T-helper 2 cell treated with Interferon-gamma antibody and Interleukin-4, amounts not matched to agents 5 μg/mL and 100 μg/mL, for 36 hours (primary cell): ENCODE data around the gene WDCP.

Source experiments
- DNase-seq: peaks from one replicate; pipeline ENCODE4 v3.0.0; 2021; ENCODE audit warnings: low spot score
- H3K27ac Mint-ChIP-seq: one replicate; pipeline ENCODE4 v1.8.0; 2021; ENCODE audit warnings: mild to moderate bottlenecking, mixed read lengths
- H3K27me3 Mint-ChIP-seq: one replicate; pipeline ENCODE4 v1.8.0; 2021; ENCODE audit warnings: low read depth, mixed read lengths
- H3K36me3 Mint-ChIP-seq: one replicate; pipeline ENCODE4 v1.8.0; 2021; ENCODE audit warnings: low read depth, mixed read lengths
- H3K4me1 Mint-ChIP-seq: one replicate; pipeline ENCODE4 v1.8.0; 2021; ENCODE audit warnings: low read depth, mixed read lengths
- H3K4me3 Mint-ChIP-seq: one replicate; pipeline ENCODE4 v1.8.0; 2022; ENCODE audit warnings: mild to moderate bottlenecking, moderate library complexity, mixed read lengths
- H3K9me3 Mint-ChIP-seq: one replicate; pipeline ENCODE4 v1.8.0; 2021; ENCODE audit warnings: mixed read lengths

The WDCP gene

DNA sequence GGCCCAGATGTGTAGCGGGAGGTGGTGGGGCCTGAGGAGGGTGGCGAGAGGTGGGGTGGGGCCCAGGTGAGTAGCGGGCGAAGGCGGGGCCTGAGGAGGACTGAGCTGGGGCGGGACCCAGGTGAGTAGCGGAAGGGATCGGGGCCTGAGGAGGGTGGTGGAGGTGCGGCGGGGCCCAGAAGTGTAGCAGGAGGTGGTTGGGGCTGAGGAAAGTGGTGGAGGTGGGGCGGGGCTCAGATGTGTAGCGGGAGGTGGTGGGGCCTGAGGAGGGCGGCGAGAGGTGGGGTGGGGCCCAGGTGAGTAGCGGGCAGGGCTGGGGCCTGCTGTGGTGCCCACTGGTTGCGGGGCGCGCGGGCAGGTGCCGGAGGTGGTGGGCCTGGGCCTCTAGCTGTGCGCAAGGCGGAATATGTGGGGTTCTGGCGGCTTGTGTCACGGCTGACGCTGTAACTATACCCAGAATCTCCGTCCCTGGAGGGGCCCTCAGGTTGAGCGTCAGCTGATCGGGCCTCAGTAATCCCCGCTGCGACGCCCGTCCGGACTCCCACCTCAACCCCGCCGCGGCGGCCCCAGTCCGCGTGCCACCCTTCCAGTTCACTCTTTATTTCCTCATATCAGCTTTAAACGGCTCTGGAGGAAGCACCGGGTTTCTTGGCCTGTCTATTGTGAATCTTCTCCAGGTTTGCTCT, 29.8 kb upstream of the WDCP start:
- Mint-ChIP-seq H3K4me1 (peaks cover 30% of the 10 kb centered on the region), H3K27me3 (no peaks in the 10 kb centered on the region), H3K9me3 (no peaks in the 10 kb centered on the region), H3K36me3 (peaks cover 12% of the 10 kb centered on the region), H3K27ac (peak overlapping the region; percentile 99), H3K4me3 (peak overlapping the region; percentile 98)
- DNase-seq = no peak

DNA sequence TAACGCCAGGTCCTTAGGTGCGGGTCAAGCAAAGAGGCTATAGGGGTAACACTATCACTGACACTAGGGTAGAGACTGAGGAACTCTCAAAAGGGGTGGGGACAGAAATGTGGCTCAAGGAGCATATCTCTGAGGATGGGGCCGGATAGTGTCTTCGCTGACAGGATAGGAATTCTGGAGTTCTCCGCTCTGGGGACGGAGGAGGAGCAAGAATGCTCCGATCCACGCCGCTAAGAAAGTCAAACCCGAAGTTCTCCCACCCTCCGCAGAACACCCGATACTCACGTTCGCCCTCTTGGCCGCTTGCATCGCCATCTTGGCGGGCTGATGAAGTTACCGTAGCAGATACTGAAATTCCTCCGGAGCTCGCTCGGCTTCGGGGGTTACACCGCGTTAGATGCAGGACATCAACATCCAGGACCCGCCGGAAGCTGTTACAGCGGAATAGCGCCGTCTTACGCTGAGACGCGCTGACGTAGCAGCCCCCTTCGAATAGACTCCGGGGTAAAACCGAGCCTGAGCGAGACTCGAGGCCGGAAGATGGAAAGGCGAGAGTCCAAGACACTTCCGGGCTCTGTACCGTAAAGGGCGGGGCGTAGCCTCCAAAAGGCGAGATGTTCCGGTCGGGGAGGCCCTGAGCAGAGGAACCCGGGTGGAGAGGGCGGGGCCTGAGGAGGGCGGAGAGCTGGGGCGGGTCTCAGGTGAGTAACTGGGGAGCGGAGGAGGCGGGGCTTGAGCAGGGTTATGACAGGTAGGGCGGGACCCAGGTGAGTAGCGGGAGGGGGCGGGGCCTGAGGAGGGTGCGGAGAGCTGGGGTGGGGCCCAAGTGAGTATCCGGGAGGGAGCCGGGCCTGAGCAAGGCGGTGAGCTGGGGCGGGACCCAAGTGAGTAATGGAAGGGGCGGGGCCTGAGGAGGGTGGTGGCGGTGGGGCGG, 29.0 kb upstream of the WDCP start, which contains the start of gene SF3B6:
Gene SF3B6 (minus strand): TSS at position 412 of the 934 bp plus-strand sequence. CDS start 97 bp downstream, at position 315.
- no peaks in the 10 kb centered on the region for H3K27me3 Mint-ChIP-seq
- H3K36me3 Mint-ChIP-seq = peaks cover 9% of the 10 kb centered on the region
- DNase-seq = peak; percentile 98
- H3K9me3 Mint-ChIP-seq = no peaks in the 10 kb centered on the region
- peak within 1 kb of the TSS; percentile 99 for H3K27ac Mint-ChIP-seq
- peak within 1 kb of the TSS; percentile 98 for H3K4me3 Mint-ChIP-seq
- H3K4me1 Mint-ChIP-seq = peaks cover 30% of the 10 kb centered on the region

DNA sequence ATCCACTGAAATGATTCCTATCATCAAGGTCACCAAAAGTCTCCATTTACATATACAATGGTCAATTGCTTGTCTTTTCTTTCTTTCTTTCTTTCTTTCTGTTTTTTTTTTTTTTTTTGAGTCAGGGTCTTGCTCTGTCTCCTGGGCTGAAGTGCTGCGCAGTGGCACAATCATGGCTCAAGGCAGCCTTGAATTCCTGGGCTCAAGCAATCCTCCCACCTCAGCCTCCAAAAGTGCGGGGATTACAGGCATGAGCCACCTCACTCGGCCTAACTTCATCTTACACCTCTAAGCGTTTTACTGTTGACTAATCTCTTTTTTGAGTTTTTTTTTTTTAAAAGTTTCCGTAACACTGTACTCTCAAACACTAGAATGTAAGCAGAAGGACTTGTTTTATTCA, 28.1 kb upstream of the WDCP start:
- Mint-ChIP-seq H3K9me3 (no peaks in the 10 kb centered on the region), H3K36me3 (peaks cover 9% of the 10 kb centered on the region), H3K4me1 (peaks cover 30% of the 10 kb centered on the region), H3K27me3 (no peaks in the 10 kb centered on the region), H3K27ac (peak overlapping the region; percentile 99), H3K4me3 (peak overlapping the region; percentile 98)
- no peak for DNase-seq

DNA sequence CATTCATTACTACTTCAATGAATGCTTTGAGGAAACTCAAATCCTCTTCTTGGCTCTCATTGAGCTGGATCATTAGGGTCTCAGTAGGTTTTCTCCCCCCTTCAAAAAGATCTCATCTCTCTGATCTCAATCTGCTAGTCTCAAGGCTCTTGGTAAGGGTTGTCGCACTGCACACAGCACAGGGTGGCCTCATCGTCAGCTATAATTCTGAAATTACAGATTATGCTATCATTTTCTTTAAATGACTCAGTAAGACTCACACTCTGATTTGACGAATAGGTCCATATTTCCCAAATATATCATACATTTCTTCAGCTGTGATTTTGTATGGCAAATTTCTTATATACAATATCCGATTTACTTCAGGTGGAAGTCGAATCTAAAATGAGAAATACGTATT, 26.6 kb upstream of the WDCP start:
- Mint-ChIP-seq H3K36me3 (peaks cover 9% of the 10 kb centered on the region), H3K9me3 (no peaks in the 10 kb centered on the region), H3K4me3 (peak overlapping the region; percentile 13), H3K4me1 (peaks cover 32% of the 10 kb centered on the region), H3K27ac (no peak overlapping the region), H3K27me3 (no peaks in the 10 kb centered on the region)
- no peak for DNase-seq

DNA sequence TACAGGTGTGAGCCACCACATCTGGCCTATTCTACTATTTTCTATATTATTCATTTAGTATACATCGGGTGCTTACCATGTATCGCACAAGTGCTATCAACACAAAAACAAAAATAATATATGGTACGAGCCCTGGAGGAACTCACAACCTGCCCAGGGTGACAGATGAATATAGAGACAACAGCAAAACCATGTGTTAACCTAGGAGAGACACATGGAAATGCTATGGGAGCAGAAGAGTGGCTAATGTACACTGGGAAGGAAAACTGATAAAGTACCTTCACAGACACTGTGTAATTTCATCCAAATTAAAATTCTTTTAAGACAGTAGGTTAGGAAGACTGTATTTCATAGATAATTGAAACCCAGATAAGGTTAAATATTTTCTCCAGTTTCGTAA, 25.1 kb upstream of the WDCP start:
- Mint-ChIP-seq H3K4me1 (peaks cover 24% of the 10 kb centered on the region), H3K27ac (no peak overlapping the region), H3K9me3 (no peaks in the 10 kb centered on the region), H3K4me3 (no peak overlapping the region), H3K36me3 (peaks cover 15% of the 10 kb centered on the region), H3K27me3 (no peaks in the 10 kb centered on the region)
- DNase-seq = no peak

DNA sequence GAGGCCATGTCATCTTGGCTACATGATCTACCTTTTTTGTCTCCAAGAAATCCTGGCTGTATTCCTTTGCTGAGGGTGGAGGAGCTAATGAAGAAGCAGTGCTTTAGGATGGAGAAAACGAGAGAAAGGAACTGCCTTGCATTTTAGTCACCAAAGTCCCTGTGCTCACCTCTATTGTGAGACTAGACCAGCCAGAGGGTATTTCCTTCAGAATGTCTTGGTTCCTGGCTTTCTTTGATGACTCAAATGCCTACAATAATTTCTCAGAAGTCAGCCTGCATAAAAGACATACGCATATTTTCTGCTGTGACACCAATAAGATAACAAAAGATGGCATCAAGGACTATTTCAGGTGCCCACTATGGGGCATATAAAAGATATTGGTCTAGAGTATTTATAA, 18.1 kb upstream of the WDCP start:
- no peaks in the 10 kb centered on the region for H3K9me3 Mint-ChIP-seq
- H3K27ac Mint-ChIP-seq = no peak overlapping the region
- no peak for DNase-seq
- H3K4me1 Mint-ChIP-seq = peaks cover 2% of the 10 kb centered on the region
- no peak overlapping the region for H3K4me3 Mint-ChIP-seq
- H3K27me3 Mint-ChIP-seq = no peaks in the 10 kb centered on the region
- H3K36me3 Mint-ChIP-seq = peaks cover 13% of the 10 kb centered on the region

DNA sequence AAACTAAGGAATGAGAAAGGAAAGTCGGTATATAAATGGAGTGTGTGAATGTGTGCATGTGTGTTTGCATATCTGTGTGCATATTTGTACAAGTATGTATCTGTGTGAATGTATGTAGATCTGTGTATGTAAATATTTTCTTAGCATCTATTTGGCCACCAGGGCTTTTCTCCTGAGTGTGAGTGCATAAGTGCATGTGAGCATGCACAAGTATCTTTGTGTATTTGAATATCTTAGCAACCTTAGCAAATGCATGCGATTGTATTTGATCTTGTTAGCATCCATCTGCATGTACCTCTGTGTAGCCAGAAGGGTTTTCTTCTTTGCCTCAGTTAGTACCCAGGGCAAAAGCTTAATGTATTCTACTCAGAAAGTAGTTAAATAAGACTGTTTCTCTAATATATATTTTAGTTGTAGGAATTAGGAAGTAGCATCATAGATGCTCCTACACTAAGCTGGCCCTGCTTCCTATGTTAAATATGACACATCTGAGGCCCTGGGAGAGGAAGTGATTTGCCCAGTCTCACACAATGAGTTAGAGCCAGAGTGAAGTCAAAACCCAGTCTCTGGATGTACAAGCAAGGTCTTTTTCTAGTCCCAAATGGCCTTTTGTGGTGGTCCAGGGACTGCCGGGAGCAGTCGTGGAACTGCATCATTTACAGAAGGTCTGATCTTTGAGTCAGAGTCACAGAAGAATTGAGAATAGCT, 11.5 kb upstream of the WDCP start:
- DNase-seq = no peak
- Mint-ChIP-seq H3K36me3 (no peaks in the 10 kb centered on the region), H3K27ac (no peak overlapping the region), H3K4me3 (no peak overlapping the region), H3K4me1 (peaks cover 2% of the 10 kb centered on the region), H3K9me3 (no peaks in the 10 kb centered on the region), H3K27me3 (peaks cover 5% of the 10 kb centered on the region)

DNA sequence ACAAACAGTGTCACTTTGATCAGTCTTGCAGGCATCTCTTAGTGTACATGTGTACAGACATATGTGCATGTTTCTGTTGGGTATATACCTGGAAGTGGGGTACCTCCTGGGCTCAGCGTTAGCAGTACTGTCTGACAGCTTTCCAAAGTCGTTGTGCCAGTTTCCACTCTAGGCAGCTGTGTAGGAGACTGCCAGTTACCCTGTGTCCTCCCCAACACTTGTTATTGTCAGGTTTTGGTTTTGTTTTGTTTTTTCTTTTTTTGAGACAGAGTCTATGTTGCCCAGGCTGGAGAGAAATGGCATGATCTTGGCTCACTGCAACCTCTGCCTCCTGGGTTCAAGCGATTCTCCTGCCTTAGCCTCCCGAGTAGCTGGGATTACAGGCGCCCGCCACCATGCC, 8.6 kb upstream of the WDCP start:
- H3K27me3 Mint-ChIP-seq = peaks cover 5% of the 10 kb centered on the region
- DNase-seq = no peak
- no peak overlapping the region for H3K27ac Mint-ChIP-seq
- no peak overlapping the region for H3K4me3 Mint-ChIP-seq
- H3K9me3 Mint-ChIP-seq = no peaks in the 10 kb centered on the region
- H3K36me3 Mint-ChIP-seq = no peaks in the 10 kb centered on the region
- H3K4me1 Mint-ChIP-seq = peaks cover 2% of the 10 kb centered on the region

DNA sequence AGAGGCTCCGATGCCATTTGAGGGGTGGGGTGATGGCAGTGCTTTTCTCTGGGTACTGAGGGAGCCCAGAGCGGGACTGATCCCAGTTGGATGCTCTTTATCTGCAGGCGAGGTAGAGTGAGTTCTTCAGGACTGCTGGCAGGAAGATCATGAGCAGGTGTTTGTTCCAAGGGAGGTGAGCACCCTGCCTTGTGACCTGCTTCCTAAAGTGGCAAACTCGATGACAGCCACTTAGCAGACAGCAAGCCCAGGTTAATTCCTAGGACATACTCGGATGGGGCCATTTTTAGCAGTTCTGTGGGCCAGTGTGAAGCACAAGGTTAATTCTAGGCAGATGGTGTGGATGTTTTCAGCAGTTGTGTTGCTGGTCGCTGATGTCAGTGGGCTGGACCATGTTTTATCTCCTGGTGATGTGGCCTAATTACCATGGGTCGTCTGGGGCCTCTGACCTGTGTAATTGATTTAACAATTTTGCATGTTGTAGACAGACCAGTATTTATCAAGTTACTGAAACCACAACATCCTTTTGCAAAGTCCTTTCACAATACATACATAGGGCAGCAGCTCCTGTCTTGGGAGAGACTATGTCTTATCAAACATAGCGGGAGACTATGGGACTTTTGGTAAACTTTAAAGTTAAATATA, 7.3 kb upstream of the WDCP start:
- peaks cover 5% of the 10 kb centered on the region for H3K27me3 Mint-ChIP-seq
- peaks cover 2% of the 10 kb centered on the region for H3K4me1 Mint-ChIP-seq
- no peaks in the 10 kb centered on the region for H3K9me3 Mint-ChIP-seq
- DNase-seq = no peak
- H3K27ac Mint-ChIP-seq = no peak overlapping the region
- no peaks in the 10 kb centered on the region for H3K36me3 Mint-ChIP-seq
- H3K4me3 Mint-ChIP-seq = no peak overlapping the region

DNA sequence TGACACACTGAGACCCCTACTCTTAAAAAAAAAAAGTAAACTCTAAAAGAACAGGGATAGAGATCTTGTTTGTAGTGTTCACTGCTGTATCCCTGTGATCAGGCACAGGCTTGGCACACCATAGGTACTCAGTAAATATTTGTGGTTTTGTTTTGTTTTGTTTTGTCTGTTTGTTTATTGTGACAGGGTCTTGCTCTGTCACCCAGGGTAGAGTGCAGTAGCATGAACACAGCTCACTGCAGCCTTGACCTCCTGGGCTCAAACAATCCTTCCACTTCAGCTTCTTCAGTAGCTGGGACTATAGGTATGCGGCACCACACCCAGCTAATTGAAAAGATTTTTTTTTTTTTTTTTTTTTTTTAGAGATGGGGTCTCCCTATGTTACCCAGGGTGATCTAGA, 5.8 kb upstream of the WDCP start:
- Mint-ChIP-seq H3K27me3 (peaks cover 7% of the 10 kb centered on the region), H3K9me3 (no peaks in the 10 kb centered on the region), H3K27ac (no peak overlapping the region), H3K4me1 (peaks cover 2% of the 10 kb centered on the region), H3K36me3 (no peaks in the 10 kb centered on the region), H3K4me3 (no peak overlapping the region)
- DNase-seq = no peak

DNA sequence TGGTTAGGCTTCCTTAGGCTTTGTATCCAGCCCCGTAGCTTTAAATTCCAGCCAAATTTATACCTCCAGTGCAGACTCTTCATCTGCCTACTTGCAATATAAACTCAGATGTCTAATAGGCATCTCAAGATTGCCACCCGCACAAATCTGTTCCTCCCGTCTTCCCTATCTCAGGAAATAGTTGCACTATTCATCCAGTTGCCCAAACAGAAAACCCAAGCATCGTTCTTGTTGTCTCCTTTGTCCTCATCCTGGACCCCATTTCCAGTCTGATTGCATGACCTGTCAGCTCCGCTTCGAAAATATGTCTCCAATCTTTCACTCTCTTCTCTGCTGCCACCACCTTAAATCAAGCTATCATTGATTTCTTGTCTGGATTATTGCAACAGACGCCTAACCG, 4.6 kb upstream of the WDCP start:
- H3K27me3 Mint-ChIP-seq = peaks cover 7% of the 10 kb centered on the region

DNA sequence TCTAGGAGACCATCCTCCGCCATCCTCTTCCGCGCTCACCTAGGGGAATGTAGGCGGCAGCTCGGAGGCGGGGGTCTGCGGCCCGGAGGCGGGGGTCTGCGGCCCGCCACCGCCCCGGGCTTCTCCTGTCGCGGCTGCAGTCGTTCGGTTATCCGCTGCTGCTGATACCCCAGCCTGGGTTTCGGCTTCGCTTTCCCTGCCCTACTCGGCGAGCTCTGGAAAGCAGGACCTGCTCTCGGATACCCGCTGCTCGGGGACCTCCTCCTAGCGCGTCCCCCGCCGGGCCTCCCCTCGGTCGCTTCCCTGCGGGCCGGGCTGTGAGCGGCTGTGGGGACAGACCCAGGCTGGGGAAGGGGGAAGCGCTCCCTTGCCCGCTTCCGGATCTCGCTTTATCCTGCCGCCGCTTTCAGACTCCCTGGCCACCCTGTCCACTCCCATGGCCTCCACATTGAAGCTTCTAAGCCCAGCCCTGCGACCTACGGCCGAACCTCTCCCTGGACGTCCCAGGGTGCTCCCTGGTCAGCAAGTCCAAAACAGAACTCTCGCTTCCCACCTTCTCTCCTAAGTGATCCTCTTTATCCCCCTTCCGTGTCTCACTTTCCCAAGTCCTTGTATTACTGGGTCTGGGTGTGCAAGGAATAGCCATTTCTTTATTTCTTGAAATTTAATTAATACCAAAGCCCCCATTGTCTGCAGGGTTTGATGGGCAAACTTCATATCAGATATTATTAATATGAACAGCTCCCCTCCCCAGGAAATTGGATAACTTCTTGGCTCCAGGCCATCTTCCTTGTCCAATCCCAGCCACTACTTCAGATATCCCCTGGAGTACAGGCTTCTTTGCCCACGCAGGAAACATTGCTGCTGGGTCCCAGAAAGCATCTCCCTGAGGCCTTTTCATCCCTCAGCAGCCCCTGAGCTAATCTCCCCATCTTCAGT, 3.1 kb upstream of the WDCP start:
- Mint-ChIP-seq H3K4me1 (peaks cover 18% of the 10 kb centered on the region), H3K27ac (no peak overlapping the region), H3K9me3 (no peaks in the 10 kb centered on the region), H3K4me3 (peak overlapping the region; percentile 48), H3K36me3 (peaks cover 2% of the 10 kb centered on the region), H3K27me3 (peaks cover 7% of the 10 kb centered on the region)
- no peak for DNase-seq

More for the DNA sequence above, 4.6 kb upstream of the WDCP start:
- H3K36me3 Mint-ChIP-seq = peaks cover 2% of the 10 kb centered on the region
- no peak for DNase-seq
- no peaks in the 10 kb centered on the region for H3K9me3 Mint-ChIP-seq
- no peak overlapping the region for H3K27ac Mint-ChIP-seq
- no peak overlapping the region for H3K4me3 Mint-ChIP-seq
- H3K4me1 Mint-ChIP-seq = peaks cover 10% of the 10 kb centered on the region
